ENCODE data around the gene ADIPOR1.
"Not testable (repeated sequence)": the region's sequence is repeated elsewhere in the genome, so short reads cannot be mapped to it uniquely, and the experiment has no call there.

Gene ADIPOR1

DNA sequence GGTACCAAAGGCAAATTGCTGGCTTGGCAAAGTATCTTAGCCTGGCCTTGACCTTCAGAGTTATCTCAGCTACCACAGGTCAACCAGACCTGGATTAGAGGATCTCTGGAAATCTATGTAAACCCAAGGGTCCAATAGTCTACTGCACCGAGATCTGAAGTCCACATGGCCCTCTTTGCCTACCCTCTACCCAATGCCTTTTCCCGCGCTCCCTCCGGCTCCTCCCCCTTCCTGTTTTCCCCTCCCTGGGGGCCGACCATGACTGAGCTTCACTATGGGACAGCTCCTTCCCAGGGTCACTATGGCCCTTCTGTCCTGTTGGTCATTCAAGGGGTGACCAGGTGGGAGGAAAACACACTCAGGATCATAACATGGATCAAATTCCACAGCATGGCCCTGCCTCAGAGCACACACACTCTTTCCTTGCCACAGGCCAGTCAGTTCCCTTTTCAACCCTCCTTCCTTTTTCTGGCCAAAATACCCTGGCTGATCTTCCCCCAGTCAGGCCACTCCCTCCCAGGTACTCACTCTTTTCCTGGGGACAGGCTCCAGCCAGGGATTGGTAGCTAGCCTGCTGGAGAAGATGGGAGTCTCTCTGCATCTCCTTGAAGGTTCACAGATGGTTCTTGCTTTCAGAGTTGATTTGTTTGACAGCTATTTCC lies 29.9 kb upstream of the ADIPOR1 start:
- Histone ChIP-seq H3K4me3 (ENCODE audit: low read depth in 1 of 2, low read length in 1 of 2) (no peak overlapping the region), H3K9me3 (no peaks in the 10 kb centered on the region), H3K27ac (peak overlapping the region; percentile 57), H3K27me3 (no peaks in the 10 kb centered on the region), H3K36me3 (no peaks in the 10 kb centered on the region), H3K4me1 (ENCODE audit: control insufficient read depth in 1 of 2, insufficient read depth in 1 of 2, low read depth in 1 of 2, low read length in 1 of 2) (peaks cover 35 to 38% of the 10 kb centered on the region in 2 experiments)
- TF ChIP-seq, protein P1, sequence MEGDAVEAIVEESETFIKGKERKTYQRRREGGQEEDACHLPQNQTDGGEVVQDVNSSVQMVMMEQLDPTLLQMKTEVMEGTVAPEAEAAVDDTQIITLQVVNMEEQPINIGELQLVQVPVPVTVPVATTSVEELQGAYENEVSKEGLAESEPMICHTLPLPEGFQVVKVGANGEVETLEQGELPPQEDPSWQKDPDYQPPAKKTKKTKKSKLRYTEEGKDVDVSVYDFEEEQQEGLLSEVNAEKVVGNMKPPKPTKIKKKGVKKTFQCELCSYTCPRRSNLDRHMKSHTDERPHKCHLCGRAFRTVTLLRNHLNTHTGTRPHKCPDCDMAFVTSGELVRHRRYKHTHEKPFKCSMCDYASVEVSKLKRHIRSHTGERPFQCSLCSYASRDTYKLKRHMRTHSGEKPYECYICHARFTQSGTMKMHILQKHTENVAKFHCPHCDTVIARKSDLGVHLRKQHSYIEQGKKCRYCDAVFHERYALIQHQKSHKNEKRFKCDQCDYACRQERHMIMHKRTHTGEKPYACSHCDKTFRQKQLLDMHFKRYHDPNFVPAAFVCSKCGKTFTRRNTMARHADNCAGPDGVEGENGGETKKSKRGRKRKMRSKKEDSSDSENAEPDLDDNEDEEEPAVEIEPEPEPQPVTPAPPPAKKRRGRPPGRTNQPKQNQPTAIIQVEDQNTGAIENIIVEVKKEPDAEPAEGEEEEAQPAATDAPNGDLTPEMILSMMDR (IDR thresholded peaks at IDR 0.05), result no peak

DNA sequence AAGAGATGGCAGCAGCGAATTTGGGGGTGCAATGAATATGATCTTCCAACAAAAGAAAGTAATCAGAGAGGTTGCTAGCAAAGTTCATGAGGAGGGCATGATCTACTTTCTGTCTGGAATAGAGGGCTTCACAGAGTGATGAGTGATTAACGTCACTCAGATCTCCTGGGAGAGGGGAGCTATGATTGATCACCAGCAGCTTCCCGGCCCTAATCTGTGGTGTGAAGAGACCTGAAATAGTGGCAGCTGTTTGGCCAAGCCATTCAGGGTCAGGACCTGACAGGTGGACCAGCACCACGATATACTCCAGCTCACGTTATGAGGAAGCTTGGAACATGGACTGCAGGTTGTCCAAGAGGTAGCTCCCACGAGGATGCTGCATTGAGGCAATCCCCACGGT lies 29.1 kb upstream of the ADIPOR1 start:
- Histone ChIP-seq H3K27ac (no peak overlapping the region), H3K27me3 (no peaks in the 10 kb centered on the region), H3K4me3 (ENCODE audit: low read depth in 1 of 2, low read length in 1 of 2) (no peak overlapping the region), H3K9me3 (no peaks in the 10 kb centered on the region), H3K36me3 (no peaks in the 10 kb centered on the region), H3K4me1 (ENCODE audit: control insufficient read depth in 1 of 2, insufficient read depth in 1 of 2, low read depth in 1 of 2, low read length in 1 of 2) (peaks cover 40 to 44% of the 10 kb centered on the region in 2 experiments)
- TF ChIP-seq, protein P1 (IDR thresholded peaks at IDR 0.05), result no peak

DNA sequence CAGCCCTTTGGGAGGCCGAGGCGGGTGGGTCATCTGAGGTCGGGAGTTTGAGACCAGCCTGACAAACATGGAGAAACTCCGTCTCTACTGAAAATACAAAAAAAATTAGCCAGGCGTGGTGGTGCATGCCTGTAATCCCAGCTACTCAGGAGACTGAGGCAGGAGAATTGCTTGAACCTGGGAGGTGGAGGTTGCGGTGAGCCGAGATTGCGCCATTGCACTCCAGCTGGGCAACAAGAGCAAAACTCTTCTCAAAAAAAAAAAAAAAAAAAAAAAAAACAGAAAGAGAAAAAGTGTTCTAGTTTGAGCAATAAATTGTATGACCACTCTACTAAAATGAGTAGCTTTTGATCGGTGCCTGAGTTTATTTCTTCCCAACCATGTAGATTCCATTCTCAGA lies 28.0 kb upstream of the ADIPOR1 start:
- not testable (repeated sequence) for H3K27ac ChIP-seq; H3K27me3 ChIP-seq; H3K9me3 ChIP-seq; H3K4me3 ChIP-seq (ENCODE audit: low read depth in 1 of 2, low read length in 1 of 2); H3K36me3 ChIP-seq
- peaks cover 40 to 44% of the 10 kb centered on the region in 2 experiments for H3K4me1 ChIP-seq (ENCODE audit: control insufficient read depth in 1 of 2, insufficient read depth in 1 of 2, low read depth in 1 of 2, low read length in 1 of 2)

DNA sequence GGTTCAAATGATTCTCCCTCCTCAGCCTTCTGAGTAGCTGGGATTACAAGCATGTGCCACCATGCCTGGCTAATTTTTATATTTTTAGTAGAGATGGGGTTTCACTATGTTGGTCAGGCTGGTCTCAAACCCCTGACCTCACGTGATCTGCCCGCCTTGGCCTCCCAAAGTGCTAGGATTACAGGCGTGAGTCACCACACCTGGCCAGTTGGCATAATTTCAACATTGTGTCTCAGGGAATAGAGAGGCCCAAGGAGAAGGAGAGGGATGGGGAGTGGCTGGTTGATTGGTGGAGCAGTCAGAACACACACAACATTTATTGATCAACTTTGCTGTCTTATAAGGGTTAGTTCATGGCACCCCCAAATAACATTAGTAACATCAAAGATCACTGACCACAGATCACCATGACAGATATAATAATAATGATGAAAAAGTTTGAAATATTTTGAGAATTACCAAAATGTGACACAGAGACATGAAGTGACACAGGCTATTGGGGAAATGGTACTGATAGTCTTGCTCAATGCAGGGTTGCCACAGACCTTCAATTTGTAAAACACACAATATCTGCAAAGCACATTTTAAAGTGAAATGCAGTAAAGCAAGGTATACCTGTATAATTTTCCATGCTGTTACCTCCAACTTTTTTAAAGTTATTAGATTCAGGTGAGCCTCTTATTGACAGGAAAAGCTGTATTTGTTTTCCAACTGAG lies 24.8 kb upstream of the ADIPOR1 start:
- Histone ChIP-seq H3K4me3 (ENCODE audit: low read depth in 1 of 2, low read length in 1 of 2) (peak overlapping the region in 1 of 2 experiments; percentile 14), H3K27me3 (no peaks in the 10 kb centered on the region), H3K9me3 (no peaks in the 10 kb centered on the region), H3K36me3 (no peaks in the 10 kb centered on the region), H3K4me1 (ENCODE audit: control insufficient read depth in 1 of 2, insufficient read depth in 1 of 2, low read depth in 1 of 2, low read length in 1 of 2) (peaks cover 32 to 33% of the 10 kb centered on the region in 2 experiments), H3K27ac (peak overlapping the region; percentile 65)
- TF ChIP-seq, protein P1 (IDR thresholded peaks at IDR 0.05), result no peak

DNA sequence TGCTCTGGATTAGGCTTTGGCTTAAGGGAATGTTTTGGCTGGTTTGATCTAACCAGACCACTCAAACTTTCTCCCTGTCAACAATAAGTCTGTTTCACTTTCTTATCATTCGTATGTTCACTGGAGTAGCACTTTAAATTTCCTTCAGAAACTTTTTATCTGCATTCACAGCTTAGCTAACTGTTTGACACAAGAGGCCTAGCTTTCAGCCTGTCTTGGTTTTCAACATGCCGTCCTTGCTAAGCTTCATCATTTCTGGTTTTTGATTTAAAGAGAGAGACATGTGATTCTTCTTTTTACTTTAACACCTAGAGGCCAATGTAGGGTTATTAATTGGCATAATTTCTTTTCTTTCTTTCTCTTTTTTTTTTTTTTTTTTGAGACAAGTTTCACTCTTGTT lies 23.8 kb upstream of the ADIPOR1 start:
- Histone ChIP-seq H3K4me3 (ENCODE audit: low read depth in 1 of 2, low read length in 1 of 2) (no peak overlapping the region), H3K27me3 (no peaks in the 10 kb centered on the region), H3K4me1 (ENCODE audit: control insufficient read depth in 1 of 2, insufficient read depth in 1 of 2, low read depth in 1 of 2, low read length in 1 of 2) (peaks cover 26 to 28% of the 10 kb centered on the region in 2 experiments), H3K36me3 (no peaks in the 10 kb centered on the region), H3K9me3 (no peaks in the 10 kb centered on the region), H3K27ac (peak overlapping the region; percentile 25)
- TF ChIP-seq, protein P1 (IDR thresholded peaks at IDR 0.05), result no peak

DNA sequence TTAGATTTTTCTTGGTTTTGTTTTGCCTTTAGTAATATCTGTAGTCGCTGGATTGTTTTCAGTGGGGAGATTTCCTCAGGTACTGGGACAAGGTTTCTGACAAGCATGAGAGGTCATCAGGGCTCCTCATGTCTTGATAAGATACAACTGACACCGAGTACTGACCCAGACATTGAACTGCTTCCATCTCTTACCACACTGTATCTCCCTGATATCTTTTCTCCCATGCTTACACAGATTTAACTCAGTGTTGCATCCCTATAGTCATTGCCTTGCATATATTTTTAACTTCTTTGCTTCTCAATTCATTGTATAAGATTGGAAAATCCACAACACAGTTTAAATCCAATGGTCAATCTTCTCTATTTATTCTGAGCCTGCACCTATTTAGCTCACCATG lies 21.3 kb upstream of the ADIPOR1 start:
- no peak overlapping the region for H3K4me3 ChIP-seq (ENCODE audit: low read depth in 1 of 2, low read length in 1 of 2)
- TF ChIP-seq, protein P1 (IDR thresholded peaks at IDR 0.05), result no peak

More for the DNA sequence above, 21.3 kb upstream of the ADIPOR1 start:
- no peaks in the 10 kb centered on the region for H3K27me3 ChIP-seq
- no peak overlapping the region for H3K27ac ChIP-seq
- H3K36me3 ChIP-seq, result no peaks in the 10 kb centered on the region
- peaks cover 24% of the 10 kb centered on the region in 2 experiments for H3K4me1 ChIP-seq (ENCODE audit: control insufficient read depth in 1 of 2, insufficient read depth in 1 of 2, low read depth in 1 of 2, low read length in 1 of 2)
- no peaks in the 10 kb centered on the region for H3K9me3 ChIP-seq
